Osteoblast (primary cell): ENCODE measurements around the gene USP10. TPM values are rescaled to one million over a fixed set of nuclear protein-coding genes. Genes with fewer than 3 reads are reported as not detected.

Experiments used
- DNase-seq: peaks from one replicate; pipeline ENCODE4 v3.0.0; 2011; ENCODE audit warnings: low spot score, mixed read lengths; ENCODE audit not compliant: insufficient read length; ENCODE audit errors: missing footprints
- H2AFZ ChIP-seq: 2 replicates; pipeline ENCODE4 v1.6.0; 2011; ENCODE audit warnings: mild to moderate bottlenecking, low read length
- H3K27ac ChIP-seq: 2 replicates; pipeline ENCODE4 v1.5.1; 2011; ENCODE audit warnings: mild to moderate bottlenecking, low read depth, low read length, moderate library complexity
- H3K27me3 ChIP-seq: 2 replicates; pipeline ENCODE4 v1.6.0; 2012; ENCODE audit warnings: mild to moderate bottlenecking, control low read depth, inconsistent platforms, low read length, moderate library complexity; ENCODE audit not compliant: insufficient read depth
- H3K36me3 ChIP-seq: 2 replicates; pipeline ENCODE4 v1.5.1; 2011; ENCODE audit warnings: mild to moderate bottlenecking, low read length, control low read depth, moderate library complexity; ENCODE audit not compliant: insufficient read depth
- H3K4me1 ChIP-seq: 2 replicates; pipeline ENCODE4 v1.5.1; 2011; ENCODE audit warnings: mild to moderate bottlenecking, low read length, control low read depth, moderate library complexity; ENCODE audit not compliant: insufficient read depth
- H3K4me2 ChIP-seq: 2 replicates; pipeline ENCODE4 v1.6.0; 2011; ENCODE audit warnings: mild to moderate bottlenecking, low read length; ENCODE audit not compliant: insufficient read depth
- H3K4me3 ChIP-seq: fragments of 200-600 bp; sonication (generic); 3 replicates; pipeline ENCODE4 v1.5.1; 2012; ENCODE audit warnings: mild to moderate bottlenecking, low read length, inconsistent platforms; ENCODE audit not compliant: insufficient read depth
- H3K79me2 ChIP-seq: 2 replicates; pipeline ENCODE4 v1.6.0; 2012; ENCODE audit warnings: mild to moderate bottlenecking, low read length, control low read depth, inconsistent platforms; ENCODE audit not compliant: insufficient read depth
- H3K9me3 ChIP-seq: 2 replicates; pipeline ENCODE4 v1.5.1; 2011; ENCODE audit warnings: low read depth, low read length, control low read depth
- H4K20me1 ChIP-seq: 2 replicates; pipeline ENCODE4 v1.6.0; 2012; ENCODE audit warnings: mild to moderate bottlenecking, low read length, control low read depth; ENCODE audit not compliant: insufficient read depth
- total RNA-seq: library from RNA; depleted of rRNA; stranded (reverse); fragments of >200 nt; gene quantifications from 2 replicates; pipeline ENCODE4 v1.2.3, GENCODE V29; 2012
- TF ChIP-seq, protein P1 (sequence below): IDR thresholded peaks from 2 replicates; pipeline ENCODE4 v1.5.1; 2011; ENCODE audit warnings: mild to moderate bottlenecking, low read depth, low read length, moderate library complexity; ENCODE audit errors: extremely low read depth

USP10 gene
- total RNA-seq, 1 donor: 43.1 TPM

DNA sequence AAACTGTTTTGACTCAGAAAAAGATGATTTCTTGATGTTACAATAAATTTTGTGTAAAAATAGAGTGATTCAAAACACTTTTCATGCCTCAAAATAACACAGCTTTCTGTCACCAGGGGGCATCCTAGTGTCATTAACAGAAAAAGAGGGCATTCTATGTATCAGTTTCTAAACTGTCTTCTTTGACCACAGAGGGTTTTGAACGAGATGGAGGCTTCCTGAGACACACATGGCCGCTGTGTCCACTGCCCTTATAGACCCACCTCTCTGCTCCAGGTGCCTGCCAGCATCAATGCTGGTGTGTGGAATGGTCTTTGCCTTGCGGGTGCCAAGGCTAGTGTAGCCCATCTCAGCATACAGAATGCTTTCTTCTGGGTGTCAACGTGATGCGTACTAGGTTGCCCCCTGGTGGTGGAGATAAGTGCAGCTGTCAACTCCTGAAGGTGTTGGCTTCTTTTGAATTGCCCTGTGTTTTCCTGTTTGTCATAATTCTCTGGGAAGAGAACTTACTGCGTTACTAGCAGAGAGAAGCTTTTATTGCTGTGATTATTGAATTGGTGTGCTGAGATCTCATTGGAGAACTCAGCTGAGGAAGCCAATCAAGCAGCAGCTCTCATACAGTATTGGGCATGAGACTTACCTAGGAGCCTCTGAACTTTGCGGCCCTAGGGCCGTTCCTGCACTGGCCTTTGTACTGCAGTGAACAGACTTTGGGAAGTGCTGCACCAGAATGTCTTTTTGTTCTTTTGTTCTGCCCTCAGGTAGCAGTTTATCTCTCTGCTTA lies 38.6 kb downstream of the USP10 start:
- peaks cover 84% of the 10 kb centered on the region for H3K79me2 ChIP-seq
- H3K27me3 ChIP-seq: no peaks in the 10 kb centered on the region
- H3K4me1 ChIP-seq: peaks cover 27% of the 10 kb centered on the region
- DNase-seq: peak; percentile 66
- peaks cover 43% of the 10 kb centered on the region for H4K20me1 ChIP-seq
- no peaks in the 10 kb centered on the region for H3K9me3 ChIP-seq
- H3K4me3 ChIP-seq: no peak overlapping the region
- H3K36me3 ChIP-seq: peaks cover 21% of the 10 kb centered on the region
- no peak overlapping the region for H2AFZ ChIP-seq
- peak overlapping the region; percentile 32 for H3K27ac ChIP-seq
- TF ChIP-seq, protein P1, sequence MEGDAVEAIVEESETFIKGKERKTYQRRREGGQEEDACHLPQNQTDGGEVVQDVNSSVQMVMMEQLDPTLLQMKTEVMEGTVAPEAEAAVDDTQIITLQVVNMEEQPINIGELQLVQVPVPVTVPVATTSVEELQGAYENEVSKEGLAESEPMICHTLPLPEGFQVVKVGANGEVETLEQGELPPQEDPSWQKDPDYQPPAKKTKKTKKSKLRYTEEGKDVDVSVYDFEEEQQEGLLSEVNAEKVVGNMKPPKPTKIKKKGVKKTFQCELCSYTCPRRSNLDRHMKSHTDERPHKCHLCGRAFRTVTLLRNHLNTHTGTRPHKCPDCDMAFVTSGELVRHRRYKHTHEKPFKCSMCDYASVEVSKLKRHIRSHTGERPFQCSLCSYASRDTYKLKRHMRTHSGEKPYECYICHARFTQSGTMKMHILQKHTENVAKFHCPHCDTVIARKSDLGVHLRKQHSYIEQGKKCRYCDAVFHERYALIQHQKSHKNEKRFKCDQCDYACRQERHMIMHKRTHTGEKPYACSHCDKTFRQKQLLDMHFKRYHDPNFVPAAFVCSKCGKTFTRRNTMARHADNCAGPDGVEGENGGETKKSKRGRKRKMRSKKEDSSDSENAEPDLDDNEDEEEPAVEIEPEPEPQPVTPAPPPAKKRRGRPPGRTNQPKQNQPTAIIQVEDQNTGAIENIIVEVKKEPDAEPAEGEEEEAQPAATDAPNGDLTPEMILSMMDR: peak; percentile 95
- peak overlapping the region; percentile 65 for H3K4me2 ChIP-seq

DNA sequence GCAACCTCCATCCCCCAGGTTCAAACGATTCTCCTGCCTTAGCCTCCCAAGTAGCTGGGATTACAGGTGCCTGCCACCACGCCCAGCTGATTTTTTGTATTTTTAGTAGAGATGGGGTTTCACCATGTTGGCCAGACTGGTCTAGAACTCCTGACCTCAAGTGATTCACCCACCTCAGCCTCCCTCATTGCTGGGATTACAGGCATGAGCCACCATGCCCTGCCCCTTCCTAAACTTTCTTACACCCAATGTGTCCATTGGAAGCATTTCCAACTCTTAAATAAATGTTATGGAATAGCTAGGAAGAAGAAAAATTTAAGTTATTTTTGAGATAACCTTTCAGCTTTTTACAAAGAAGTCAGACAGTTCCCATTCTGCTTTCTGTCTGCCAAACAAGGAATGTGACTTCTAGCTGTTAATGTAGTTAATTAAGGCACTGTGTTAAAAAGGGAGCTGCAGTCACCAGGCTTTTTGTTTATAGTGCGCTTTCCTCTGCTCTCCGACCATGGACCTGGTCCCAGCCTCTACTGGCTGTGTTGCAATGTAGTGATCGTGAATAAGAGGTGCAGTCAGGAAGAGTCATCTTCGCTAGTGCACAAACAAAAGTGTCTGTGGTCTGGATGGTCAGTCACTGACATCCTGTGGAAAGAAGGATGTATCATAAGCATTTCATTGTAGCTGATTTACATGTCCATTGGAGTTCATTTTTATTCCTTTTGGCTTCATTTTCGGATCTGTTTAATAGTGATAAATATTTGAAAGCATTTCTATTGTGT lies 39.7 kb downstream of the USP10 start:
- no peak overlapping the region for H3K4me3 ChIP-seq
- peaks cover 43% of the 10 kb centered on the region for H4K20me1 ChIP-seq
- H3K9me3 ChIP-seq: no peaks in the 10 kb centered on the region
- TF ChIP-seq, protein P1: no peak
- peak overlapping the region; percentile 90 for H3K27ac ChIP-seq
- H3K79me2 ChIP-seq: peaks cover 82% of the 10 kb centered on the region
- peak overlapping the region; percentile 58 for H3K4me2 ChIP-seq
- peaks cover 27% of the 10 kb centered on the region for H3K4me1 ChIP-seq
- no peak overlapping the region for H2AFZ ChIP-seq
- peaks cover 15% of the 10 kb centered on the region for H3K36me3 ChIP-seq
- peak; percentile 88 for DNase-seq
- H3K27me3 ChIP-seq: no peaks in the 10 kb centered on the region

DNA sequence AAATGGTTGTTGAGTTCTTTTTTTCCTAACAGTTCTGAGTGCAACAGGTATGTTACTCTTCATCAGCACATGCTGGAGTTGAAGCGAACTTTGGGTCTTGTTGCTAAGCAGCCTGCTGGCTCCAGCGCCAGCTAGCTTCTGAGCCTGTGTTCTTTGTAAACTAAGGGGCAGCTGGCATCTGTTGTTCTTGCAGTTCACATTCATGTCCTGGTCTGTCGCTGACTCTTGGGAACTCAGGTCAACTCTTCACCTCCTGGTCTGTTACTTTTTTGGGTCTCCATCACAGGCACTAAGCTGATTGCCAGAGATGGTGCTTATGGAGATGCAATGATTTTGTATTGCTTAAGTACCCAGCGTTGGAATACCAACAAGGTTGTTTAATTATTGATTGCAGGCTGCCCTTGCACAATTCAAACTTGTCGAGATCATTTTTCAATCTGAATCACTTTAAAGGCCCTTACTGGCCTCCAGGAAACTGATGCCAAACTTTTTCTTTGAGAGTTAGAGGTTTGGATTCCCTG lies 40.9 kb downstream of the USP10 start:
- no peak for DNase-seq
- H3K4me3 ChIP-seq: no peak overlapping the region
- peaks cover 43% of the 10 kb centered on the region for H4K20me1 ChIP-seq
- H3K4me1 ChIP-seq: peaks cover 27% of the 10 kb centered on the region
- no peaks in the 10 kb centered on the region for H3K27me3 ChIP-seq
- no peak overlapping the region for H3K4me2 ChIP-seq
- TF ChIP-seq, protein P1: no peak
- H2AFZ ChIP-seq: no peak overlapping the region
- H3K79me2 ChIP-seq: peaks cover 82% of the 10 kb centered on the region
- no peaks in the 10 kb centered on the region for H3K9me3 ChIP-seq
- H3K36me3 ChIP-seq: peaks cover 14% of the 10 kb centered on the region
- peak overlapping the region; percentile 90 for H3K27ac ChIP-seq
